ENCODE results near the gene PCK1.

Gene PCK1

GRCh38 chr20:57537822-57538221, 23.1 kb upstream of the PCK1 start:
- Histone ChIP-seq H3K4me3 (ENCODE audit: low read length) (no peak overlapping the region), H3K27ac (ENCODE audit: low read length) (no peak overlapping the region), H3K4me1 (ENCODE audit: control insufficient read depth, low read depth, low read length) (no peaks in the 10 kb centered on the region), H3K36me3 (ENCODE audit: control insufficient read depth, low read depth, low read length) (no peaks in the 10 kb centered on the region), H3K9ac (ENCODE audit: low read length) (no peak overlapping the region), H3K9me3 (ENCODE audit: control insufficient read depth, low read depth, low read length) (no peaks in the 10 kb centered on the region), H3K27me3 (ENCODE audit: control insufficient read depth, insufficient read depth, low read length) (no peaks in the 10 kb centered on the region)

GRCh38 chr20:57539889-57540288, 21.0 kb upstream of the PCK1 start:
- Histone ChIP-seq H3K27me3 (ENCODE audit: control insufficient read depth, insufficient read depth, low read length) (no peaks in the 10 kb centered on the region), H3K4me3 (ENCODE audit: low read length) (no peak overlapping the region), H3K27ac (ENCODE audit: low read length) (no peak overlapping the region), H3K4me1 (ENCODE audit: control insufficient read depth, low read depth, low read length) (no peaks in the 10 kb centered on the region), H3K9me3 (ENCODE audit: control insufficient read depth, low read depth, low read length) (no peaks in the 10 kb centered on the region), H3K36me3 (ENCODE audit: control insufficient read depth, low read depth, low read length) (no peaks in the 10 kb centered on the region), H3K9ac (ENCODE audit: low read length) (no peak overlapping the region)

- no peaks in the 10 kb centered on the region for H3K36me3 ChIP-seq (ENCODE audit: control insufficient read depth, low read depth, low read length)
- H3K9ac ChIP-seq (ENCODE audit: low read length), result no peak overlapping the region
- H3K27me3 ChIP-seq (ENCODE audit: control insufficient read depth, insufficient read depth, low read length), result no peaks in the 10 kb centered on the region
- no peak overlapping the region for H3K4me3 ChIP-seq (ENCODE audit: low read length)
- H3K27ac ChIP-seq (ENCODE audit: low read length), result no peak overlapping the region
- no peaks in the 10 kb centered on the region for H3K4me1 ChIP-seq (ENCODE audit: control insufficient read depth, low read depth, low read length)
- no peaks in the 10 kb centered on the region for H3K9me3 ChIP-seq (ENCODE audit: control insufficient read depth, low read depth, low read length)
Observed at GRCh38 chr20:57540890-57541580, 19.9 kb upstream of the PCK1 start.

GRCh38 chr20:57543754-57544153, 17.2 kb upstream of the PCK1 start:
- Histone ChIP-seq H3K27ac (ENCODE audit: low read length) (no peak overlapping the region), H3K36me3 (ENCODE audit: control insufficient read depth, low read depth, low read length) (no peaks in the 10 kb centered on the region), H3K9ac (ENCODE audit: low read length) (no peak overlapping the region), H3K9me3 (ENCODE audit: control insufficient read depth, low read depth, low read length) (no peaks in the 10 kb centered on the region), H3K27me3 (ENCODE audit: control insufficient read depth, insufficient read depth, low read length) (no peaks in the 10 kb centered on the region), H3K4me1 (ENCODE audit: control insufficient read depth, low read depth, low read length) (no peaks in the 10 kb centered on the region), H3K4me3 (ENCODE audit: low read length) (no peak overlapping the region)

- Histone ChIP-seq H3K27ac (ENCODE audit: low read length) (no peak overlapping the region), H3K27me3 (ENCODE audit: control insufficient read depth, insufficient read depth, low read length) (no peaks in the 10 kb centered on the region), H3K4me1 (ENCODE audit: control insufficient read depth, low read depth, low read length) (no peaks in the 10 kb centered on the region), H3K36me3 (ENCODE audit: control insufficient read depth, low read depth, low read length) (no peaks in the 10 kb centered on the region), H3K9me3 (ENCODE audit: control insufficient read depth, low read depth, low read length) (no peaks in the 10 kb centered on the region), H3K9ac (ENCODE audit: low read length) (no peak overlapping the region), H3K4me3 (ENCODE audit: low read length) (no peak overlapping the region)
Observed at GRCh38 chr20:57544838-57545564, 15.9 kb upstream of the PCK1 start.

- no peaks in the 10 kb centered on the region for H3K4me1 ChIP-seq (ENCODE audit: control insufficient read depth, low read depth, low read length)
- no peak overlapping the region for H3K4me3 ChIP-seq (ENCODE audit: low read length)
- no peaks in the 10 kb centered on the region for H3K36me3 ChIP-seq (ENCODE audit: control insufficient read depth, low read depth, low read length)
- no peaks in the 10 kb centered on the region for H3K27me3 ChIP-seq (ENCODE audit: control insufficient read depth, insufficient read depth, low read length)
- no peak overlapping the region for H3K9ac ChIP-seq (ENCODE audit: low read length)
- H3K27ac ChIP-seq (ENCODE audit: low read length), result no peak overlapping the region
- no peaks in the 10 kb centered on the region for H3K9me3 ChIP-seq (ENCODE audit: control insufficient read depth, low read depth, low read length)
Observed at GRCh38 chr20:57545927-57546662, 14.8 kb upstream of the PCK1 start.

- Histone ChIP-seq H3K9me3 (ENCODE audit: control insufficient read depth, low read depth, low read length) (no peaks in the 10 kb centered on the region), H3K27me3 (ENCODE audit: control insufficient read depth, insufficient read depth, low read length) (no peaks in the 10 kb centered on the region), H3K4me3 (ENCODE audit: low read length) (no peak overlapping the region), H3K36me3 (ENCODE audit: control insufficient read depth, low read depth, low read length) (no peaks in the 10 kb centered on the region), H3K9ac (ENCODE audit: low read length) (no peak overlapping the region), H3K4me1 (ENCODE audit: control insufficient read depth, low read depth, low read length) (no peaks in the 10 kb centered on the region), H3K27ac (ENCODE audit: low read length) (no peak overlapping the region)
Observed at GRCh38 chr20:57546956-57547649, 13.8 kb upstream of the PCK1 start.

- no peak overlapping the region for H3K27ac ChIP-seq (ENCODE audit: low read length)
- H3K36me3 ChIP-seq (ENCODE audit: control insufficient read depth, low read depth, low read length), result no peaks in the 10 kb centered on the region
- H3K4me3 ChIP-seq (ENCODE audit: low read length), result no peak overlapping the region
- H3K4me1 ChIP-seq (ENCODE audit: control insufficient read depth, low read depth, low read length), result no peaks in the 10 kb centered on the region
- H3K9me3 ChIP-seq (ENCODE audit: control insufficient read depth, low read depth, low read length), result no peaks in the 10 kb centered on the region
- no peak overlapping the region for H3K9ac ChIP-seq (ENCODE audit: low read length)
- H3K27me3 ChIP-seq (ENCODE audit: control insufficient read depth, insufficient read depth, low read length), result no peaks in the 10 kb centered on the region
Observed at GRCh38 chr20:57548177-57549058, 12.5 kb upstream of the PCK1 start.

GRCh38 chr20:57552471-57552870, 8.4 kb upstream of the PCK1 start:
- H3K4me3 ChIP-seq (ENCODE audit: low read length), result no peak overlapping the region
- H3K27ac ChIP-seq (ENCODE audit: low read length), result no peak overlapping the region
- H3K27me3 ChIP-seq (ENCODE audit: control insufficient read depth, insufficient read depth, low read length), result no peaks in the 10 kb centered on the region
- no peaks in the 10 kb centered on the region for H3K4me1 ChIP-seq (ENCODE audit: control insufficient read depth, low read depth, low read length)
- H3K9ac ChIP-seq (ENCODE audit: low read length), result no peak overlapping the region
- no peaks in the 10 kb centered on the region for H3K9me3 ChIP-seq (ENCODE audit: control insufficient read depth, low read depth, low read length)
- no peaks in the 10 kb centered on the region for H3K36me3 ChIP-seq (ENCODE audit: control insufficient read depth, low read depth, low read length)

- Histone ChIP-seq H3K36me3 (ENCODE audit: control insufficient read depth, low read depth, low read length) (no peaks in the 10 kb centered on the region), H3K4me3 (ENCODE audit: low read length) (no peak overlapping the region), H3K27me3 (ENCODE audit: control insufficient read depth, insufficient read depth, low read length) (no peaks in the 10 kb centered on the region), H3K9ac (ENCODE audit: low read length) (no peak overlapping the region), H3K4me1 (ENCODE audit: control insufficient read depth, low read depth, low read length) (no peaks in the 10 kb centered on the region), H3K27ac (ENCODE audit: low read length) (no peak overlapping the region), H3K9me3 (ENCODE audit: control insufficient read depth, low read depth, low read length) (no peaks in the 10 kb centered on the region)
Observed at GRCh38 chr20:57553376-57554018, 7.4 kb upstream of the PCK1 start.

Data from iPS-18a (cell line).